C4-2B (cell line): ENCODE data around the gene ABHD17B.

Experiments used
- ZFX ChIP-seq: fragments of 450-650 bp; IDR thresholded peaks from 2 replicates; pipeline ENCODE4 v1.6.1; 2017
- TF ChIP-seq, protein P1 (sequence below): fragments of 450-650 bp; conservative IDR thresholded peaks from 2 replicates; pipeline ENCODE4 v1.5.1; 2017; ENCODE audit warnings: mild to moderate bottlenecking

DNA sequence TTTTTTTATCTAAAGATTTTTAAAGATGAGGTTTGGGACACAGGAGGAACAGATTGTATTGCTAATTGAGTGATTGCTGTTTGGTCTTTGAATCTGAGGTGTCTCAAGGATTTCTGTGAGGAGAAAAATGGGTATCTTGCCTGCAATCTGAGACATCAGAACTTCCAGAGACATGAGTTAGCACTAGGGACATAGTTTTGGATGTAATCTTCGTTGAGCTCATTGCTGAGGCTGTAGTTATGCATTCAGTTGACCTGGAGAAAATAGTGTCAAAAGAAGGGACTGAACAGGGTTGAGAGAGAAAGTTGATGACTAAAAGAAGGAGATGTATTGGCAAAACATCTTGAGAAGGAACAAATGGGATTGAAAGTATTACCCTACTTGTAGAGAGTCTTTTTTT lies 25.1 kb upstream of the ABHD17B start:
- TF ChIP-seq, protein P1, sequence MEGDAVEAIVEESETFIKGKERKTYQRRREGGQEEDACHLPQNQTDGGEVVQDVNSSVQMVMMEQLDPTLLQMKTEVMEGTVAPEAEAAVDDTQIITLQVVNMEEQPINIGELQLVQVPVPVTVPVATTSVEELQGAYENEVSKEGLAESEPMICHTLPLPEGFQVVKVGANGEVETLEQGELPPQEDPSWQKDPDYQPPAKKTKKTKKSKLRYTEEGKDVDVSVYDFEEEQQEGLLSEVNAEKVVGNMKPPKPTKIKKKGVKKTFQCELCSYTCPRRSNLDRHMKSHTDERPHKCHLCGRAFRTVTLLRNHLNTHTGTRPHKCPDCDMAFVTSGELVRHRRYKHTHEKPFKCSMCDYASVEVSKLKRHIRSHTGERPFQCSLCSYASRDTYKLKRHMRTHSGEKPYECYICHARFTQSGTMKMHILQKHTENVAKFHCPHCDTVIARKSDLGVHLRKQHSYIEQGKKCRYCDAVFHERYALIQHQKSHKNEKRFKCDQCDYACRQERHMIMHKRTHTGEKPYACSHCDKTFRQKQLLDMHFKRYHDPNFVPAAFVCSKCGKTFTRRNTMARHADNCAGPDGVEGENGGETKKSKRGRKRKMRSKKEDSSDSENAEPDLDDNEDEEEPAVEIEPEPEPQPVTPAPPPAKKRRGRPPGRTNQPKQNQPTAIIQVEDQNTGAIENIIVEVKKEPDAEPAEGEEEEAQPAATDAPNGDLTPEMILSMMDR = no peak
- no peak for TF ChIP-seq ZFX
